B cell (primary cell): ENCODE data around the gene CCDC6. TPM values are rescaled to one million over a fixed set of nuclear protein-coding genes. Genes with fewer than 3 reads are reported as not detected.

Experiments used
- ATAC-seq: fragments of 200-7000 bp; cut with Tn5 transposase; one replicate; pipeline ENCODE4 v1.10.0; 2021; ENCODE audit warnings: low read depth, mild to moderate bottlenecking, moderate number of reproducible peaks, moderate library complexity
- CTCF ChIA-PET: fragments of 350-600 bp; sonication (Branson Sonifier 250); formaldehyde crosslinking; loops from one replicate; lab custom pipeline; 2021; ENCODE audit warnings: antibody characterized with exemption, inconsistent platforms; lab: Charles Lee
- POLR2A ChIA-PET: fragments of 350-600 bp; sonication (Branson Sonifier 250); formaldehyde crosslinking; loops from one replicate; lab custom pipeline; 2021; ENCODE audit warnings: antibody characterized with exemption; lab: Charles Lee
- DNase-seq: peaks from one replicate; pipeline ENCODE4 v3.0.0; 2013
- H2AFZ ChIP-seq: 2 replicates; pipeline ENCODE4 v1.6.1; 2012; ENCODE audit warnings: mild to moderate bottlenecking, low read depth, low read length; ENCODE audit not compliant: insufficient read depth, poor library complexity, severe bottlenecking
- H3K27ac ChIP-seq, 2 donors: 1 replicate in 1 of 2; 2 replicates in 1 of 2; pipeline ENCODE4 v1.5.1; 2012 to 2013; ENCODE audit warnings: low read length in 2 of 2, mild to moderate bottlenecking in 2 of 2, moderate library complexity in 1 of 2
- H3K27me3 ChIP-seq, 4 experiments: fragments of 200-600 bp in 1 of 4; sonication (generic) in 1 of 4; replicated peaks in 1 of 4; 1 replicate in 2 of 4; 2 replicates in 2 of 4; pipeline versions ENCODE4 v1.6.1 to v1.7.0; 2013 to 2016; ENCODE audit warnings: low read length in 3 of 4, mild to moderate bottlenecking in 2 of 4, mixed read lengths in 1 of 4, moderate library complexity in 1 of 4; ENCODE audit not compliant: insufficient read depth in 4 of 4, control insufficient read depth in 3 of 4; ENCODE audit errors: control extremely low read depth in 1 of 4
- H3K36me3 ChIP-seq, 2 experiments: replicated peaks in 1 of 2; 1 replicate in 1 of 2; 2 replicates in 1 of 2; pipeline versions ENCODE4 v1.6.1 to v1.7.1; 2013; ENCODE audit warnings: low read length in 1 of 2; ENCODE audit not compliant: insufficient read depth in 2 of 2, control insufficient read depth in 1 of 2; ENCODE audit errors: control extremely low read depth in 1 of 2, extremely low read depth in 1 of 2
- H3K4me1 ChIP-seq, 2 donors: fragments of 200-600 bp in 1 of 2; sonication (generic) in 1 of 2; 1 replicate in 1 of 2; 2 replicates in 1 of 2; pipeline versions ENCODE4 v1.5.1 to v1.6.1; 2013 to 2017; ENCODE audit warnings: low read length in 2 of 2; ENCODE audit not compliant: control insufficient read depth in 2 of 2, insufficient read depth in 2 of 2
- H3K4me2 ChIP-seq: replicated peaks from 2 replicates; pipeline ENCODE3; 2012; ENCODE audit warnings: mild to moderate bottlenecking, low read depth, low read length; ENCODE audit not compliant: poor library complexity, severe bottlenecking
- H3K4me3 ChIP-seq, 5 experiments: fragments of 200-600 bp in 1 of 5; sonication (generic) in 1 of 5; 1 replicate in 3 of 5; 2 replicates in 2 of 5; pipeline versions ENCODE4 v1.5.1 to v1.7.0; 2011 to 2016; ENCODE audit warnings: low read length in 4 of 5, mild to moderate bottlenecking in 4 of 5, low read depth in 2 of 5, control low read depth in 1 of 5, moderate library complexity in 1 of 5; ENCODE audit not compliant: insufficient read depth in 1 of 5; ENCODE audit errors: control extremely low read depth in 1 of 5, extremely low read depth in 1 of 5
- H3K79me2 ChIP-seq: fragments of 200-600 bp; sonication (generic); one replicate; pipeline ENCODE4 v1.6.0; 2016; ENCODE audit warnings: low read length; ENCODE audit not compliant: control insufficient read depth, insufficient read depth
- H3K9ac ChIP-seq: fragments of 200-600 bp; sonication (generic); 2 replicates; pipeline ENCODE4 v1.6.1; 2017; ENCODE audit warnings: mild to moderate bottlenecking, low read length, moderate library complexity
- H3K9me3 ChIP-seq, 3 donors: one replicate each; pipeline versions ENCODE4 v1.6.1 to v1.7.1; 2013; ENCODE audit warnings: low read length in 2 of 3; ENCODE audit not compliant: control insufficient read depth in 2 of 3, insufficient read depth in 1 of 3; ENCODE audit errors: control extremely low read depth in 1 of 3
- H4K20me1 ChIP-seq: 2 replicates; pipeline ENCODE4 v1.6.0; 2012; ENCODE audit warnings: mild to moderate bottlenecking, low read length; ENCODE audit not compliant: insufficient read depth, control insufficient read depth, poor library complexity, severe bottlenecking
- H3K27ac Mint-ChIP-seq: one replicate; pipeline ENCODE4 v1.8.0; 2021; ENCODE audit warnings: mixed read lengths
- H3K27me3 Mint-ChIP-seq: one replicate; pipeline ENCODE4 v1.8.0; 2021; ENCODE audit warnings: mixed read lengths
- H3K4me1 Mint-ChIP-seq: one replicate; pipeline ENCODE4 v1.8.0; 2021; ENCODE audit warnings: mixed read lengths
- H3K4me3 Mint-ChIP-seq: one replicate; pipeline ENCODE4 v1.8.0; 2021; ENCODE audit warnings: mixed read lengths
- H3K9me3 Mint-ChIP-seq: one replicate; pipeline ENCODE4 v1.8.0; 2022; ENCODE audit warnings: mixed read lengths; ENCODE audit not compliant: insufficient read depth
- EZH2 ChIP-seq: IDR thresholded peaks from 2 replicates; pipeline ENCODE4 v1.6.1; 2012; ENCODE audit warnings: borderline replicate concordance, low read depth, mild to moderate bottlenecking, moderate library complexity, low read length; ENCODE audit not compliant: insufficient read depth, poor library complexity, severe bottlenecking
- WGBS: methylation state at CpG from one replicate; pipeline ENCODE4 v1.1.5; 2013; ENCODE audit warnings: missing lambda C conversion rate; ENCODE audit not compliant: insufficient coverage; 5-methylcytosine and 5-hydroxymethylcytosine counted together
- intact Hi-C: fragments of 100-400 bp; cut with micrococcal nuclease; formaldehyde crosslinking; loops from one replicate; pipeline ENCODE4 v1.10.0; 2022
- polyA plus RNA-seq: library from polyadenylated mRNA; depleted of rRNA; stranded (reverse); fragments of >200 nt; gene quantifications from 2 replicates; pipeline ENCODE4 v1.2.3, GENCODE V29; 2012
- total RNA-seq, 2 donors: library from RNA; stranded (reverse); fragments of 120-200 nt in 1 of 2; gene quantifications; 1 replicate in 1 of 2; 2 replicates in 1 of 2; pipeline versions ENCODE4 v1.2.3 to v1.2.4, GENCODE V29; 2013 to 2022
- TF ChIP-seq, protein P1 (sequence below): fragments of 200-600 bp; IDR thresholded peaks from one replicate; pipeline ENCODE4 v1.8.0; 2022; ENCODE audit warnings: antibody characterized with exemption, mild to moderate bottlenecking

The CCDC6 gene
- total and polyA plus RNA-seq, 2 donors (not counting 1 experiment from before 2014, with no cell fraction given), result 18.2 to 30.1 TPM

DNA sequence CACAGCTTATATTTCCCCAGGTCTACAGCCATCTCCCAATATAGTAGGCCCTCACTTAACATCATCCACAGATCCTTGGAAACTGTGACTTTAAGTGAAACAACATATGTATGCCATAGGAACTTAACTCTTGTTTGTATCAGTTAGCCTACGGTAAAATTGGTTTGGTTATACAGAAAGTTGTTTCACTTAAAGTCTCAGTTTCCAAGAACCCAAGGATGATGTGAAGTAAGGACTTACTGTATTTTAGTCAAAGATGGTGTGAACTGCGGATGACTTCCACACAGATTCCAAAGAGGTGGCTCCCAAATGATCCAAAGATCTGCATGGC, 96.7 kb downstream of the CCDC6 start:
- Histone ChIP-seq H3K27me3 (no peaks in the 10 kb centered on the region), H3K4me1 (no peaks in the 10 kb centered on the region), H3K9ac (no peak overlapping the region), H3K79me2 (no peaks in the 10 kb centered on the region), H3K4me2 (no peak overlapping the region), H3K27ac (no peak overlapping the region), H3K36me3 (peaks cover 10 to 94% of the 10 kb centered on the region in 2 experiments), H3K9me3 (no peaks in the 10 kb centered on the region), H2AFZ (no peak overlapping the region), H4K20me1 (no peaks in the 10 kb centered on the region), H3K4me3 (no peak overlapping the region)
- Mint-ChIP-seq H3K27ac (peak overlapping the region; percentile 16), H3K9me3 (no peaks in the 10 kb centered on the region), H3K4me1 (peaks cover 16% of the 10 kb centered on the region), H3K27me3 (no peaks in the 10 kb centered on the region), H3K4me3 (no peak overlapping the region)
- TF ChIP-seq, protein P1, sequence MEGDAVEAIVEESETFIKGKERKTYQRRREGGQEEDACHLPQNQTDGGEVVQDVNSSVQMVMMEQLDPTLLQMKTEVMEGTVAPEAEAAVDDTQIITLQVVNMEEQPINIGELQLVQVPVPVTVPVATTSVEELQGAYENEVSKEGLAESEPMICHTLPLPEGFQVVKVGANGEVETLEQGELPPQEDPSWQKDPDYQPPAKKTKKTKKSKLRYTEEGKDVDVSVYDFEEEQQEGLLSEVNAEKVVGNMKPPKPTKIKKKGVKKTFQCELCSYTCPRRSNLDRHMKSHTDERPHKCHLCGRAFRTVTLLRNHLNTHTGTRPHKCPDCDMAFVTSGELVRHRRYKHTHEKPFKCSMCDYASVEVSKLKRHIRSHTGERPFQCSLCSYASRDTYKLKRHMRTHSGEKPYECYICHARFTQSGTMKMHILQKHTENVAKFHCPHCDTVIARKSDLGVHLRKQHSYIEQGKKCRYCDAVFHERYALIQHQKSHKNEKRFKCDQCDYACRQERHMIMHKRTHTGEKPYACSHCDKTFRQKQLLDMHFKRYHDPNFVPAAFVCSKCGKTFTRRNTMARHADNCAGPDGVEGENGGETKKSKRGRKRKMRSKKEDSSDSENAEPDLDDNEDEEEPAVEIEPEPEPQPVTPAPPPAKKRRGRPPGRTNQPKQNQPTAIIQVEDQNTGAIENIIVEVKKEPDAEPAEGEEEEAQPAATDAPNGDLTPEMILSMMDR, result peak; percentile 8
- no peak for TF ChIP-seq EZH2
- WGBS, result 100% methylated on average over 1 of the region's 2 CpGs
- DNase-seq (no peak), ATAC-seq (no peak)
- ChIA-PET POLR2A (no interaction called here), CTCF (interaction anchor here (1.0 to 4.4 kb wide), 4 partner anchors 23 to 185 kb away, joined by 3 to 33 read pairs (median 4); no protein-coding TSS in a partner anchor)
- intact Hi-C loops, result loop anchor here (1.0 to 5.0 kb wide), 2 partner anchors 98 to 183 kb away; partner anchors contain the start of gene CCDC6

GRCh38 chr10:59808896-59809643, 97.3 kb downstream of the CCDC6 start:
- Histone ChIP-seq H3K4me3 (no peak overlapping the region), H3K27me3 (no peaks in the 10 kb centered on the region), H3K27ac (no peak overlapping the region), H3K79me2 (no peaks in the 10 kb centered on the region), H3K9ac (no peak overlapping the region), H3K36me3 (peaks cover 10 to 95% of the 10 kb centered on the region in 2 experiments), H3K9me3 (no peaks in the 10 kb centered on the region), H3K4me2 (no peak overlapping the region), H4K20me1 (no peaks in the 10 kb centered on the region), H3K4me1 (peaks cover 0 to 5% of the 10 kb centered on the region in 2 donors), H2AFZ (no peak overlapping the region)
- Mint-ChIP-seq H3K9me3 (no peaks in the 10 kb centered on the region), H3K4me3 (no peak overlapping the region), H3K27ac (peak overlapping the region; percentile 16), H3K4me1 (peaks cover 20% of the 10 kb centered on the region), H3K27me3 (no peaks in the 10 kb centered on the region)
- ChIA-PET CTCF (interaction anchor here (1.0 to 4.4 kb wide), 8 partner anchors 9 to 185 kb away, joined by 3 to 33 read pairs (median 4); partner anchors contain the start of gene CCDC6), POLR2A (no interaction called here)
- 85% methylated on average over 2 of the region's 5 CpGs for WGBS
- no peak for TF ChIP-seq EZH2
- TF ChIP-seq, protein P1, result peak; percentile 69
- ATAC-seq (peak; percentile 65), DNase-seq (peak; percentile 60)
- intact Hi-C loops, result loop anchor here (1.0 to 5.0 kb wide), 2 partner anchors 98 to 183 kb away; partner anchors contain the start of gene CCDC6
